ENCODE measurements around the gene CCDC50.

DNA sequence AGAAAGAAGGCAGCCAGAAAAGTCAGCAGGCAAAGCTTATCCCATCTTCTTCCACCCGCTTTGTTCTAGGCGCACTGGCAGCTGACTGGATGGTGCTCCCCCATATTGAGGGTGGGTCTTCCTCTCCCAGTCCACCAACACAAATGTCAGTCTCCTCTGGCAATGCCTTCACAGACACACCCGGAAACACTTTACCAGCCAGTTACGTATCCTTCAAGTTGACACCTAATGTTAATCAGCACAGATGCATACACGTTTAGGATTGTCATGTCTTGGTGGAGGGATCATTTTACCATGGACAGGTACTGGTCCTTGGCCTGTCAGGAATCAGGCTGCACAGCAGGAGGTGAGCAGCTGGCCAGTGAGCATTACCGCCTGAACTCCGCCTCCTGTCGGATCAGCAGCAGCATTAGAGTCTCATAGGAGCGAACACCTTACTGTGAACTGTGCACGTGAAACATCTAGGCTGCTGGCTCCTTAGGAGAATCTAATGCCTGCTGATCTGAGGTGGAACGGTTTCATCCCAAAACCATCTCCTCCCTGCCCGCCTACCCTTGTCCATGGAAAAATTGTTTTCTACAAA lies 72.7 kb downstream of the CCDC50 start:
- TF ChIP-seq, protein P1, sequence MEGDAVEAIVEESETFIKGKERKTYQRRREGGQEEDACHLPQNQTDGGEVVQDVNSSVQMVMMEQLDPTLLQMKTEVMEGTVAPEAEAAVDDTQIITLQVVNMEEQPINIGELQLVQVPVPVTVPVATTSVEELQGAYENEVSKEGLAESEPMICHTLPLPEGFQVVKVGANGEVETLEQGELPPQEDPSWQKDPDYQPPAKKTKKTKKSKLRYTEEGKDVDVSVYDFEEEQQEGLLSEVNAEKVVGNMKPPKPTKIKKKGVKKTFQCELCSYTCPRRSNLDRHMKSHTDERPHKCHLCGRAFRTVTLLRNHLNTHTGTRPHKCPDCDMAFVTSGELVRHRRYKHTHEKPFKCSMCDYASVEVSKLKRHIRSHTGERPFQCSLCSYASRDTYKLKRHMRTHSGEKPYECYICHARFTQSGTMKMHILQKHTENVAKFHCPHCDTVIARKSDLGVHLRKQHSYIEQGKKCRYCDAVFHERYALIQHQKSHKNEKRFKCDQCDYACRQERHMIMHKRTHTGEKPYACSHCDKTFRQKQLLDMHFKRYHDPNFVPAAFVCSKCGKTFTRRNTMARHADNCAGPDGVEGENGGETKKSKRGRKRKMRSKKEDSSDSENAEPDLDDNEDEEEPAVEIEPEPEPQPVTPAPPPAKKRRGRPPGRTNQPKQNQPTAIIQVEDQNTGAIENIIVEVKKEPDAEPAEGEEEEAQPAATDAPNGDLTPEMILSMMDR (IDR thresholded peaks at IDR 0.05): no peak
- TF ChIP-seq POLR2A (IDR thresholded peaks at IDR 0.05) (no peak), POLR2AphosphoS5 (IDR thresholded peaks at IDR 0.05) (no peak)
